ENCODE results near the gene GRK4. TPM values are rescaled to one million over a fixed set of nuclear protein-coding genes. Genes with fewer than 3 reads are reported as not detected.
"Not testable (repeated sequence)": the region's sequence is repeated elsewhere in the genome, so short reads cannot be mapped to it uniquely, and the experiment has no call there.

Gene GRK4
- total RNA-seq, 4 donors from 2014 or later, result 1.0 to 9.4 (median 6.0) TPM; not detected in 1

- Histone ChIP-seq H3K27ac (no peak overlapping the region), H3K4me1 (no peaks in the 10 kb centered on the region), H3K27me3 (no peaks in the 10 kb centered on the region), H3K36me3 (no peaks in the 10 kb centered on the region), H3K9me3 (no peaks in the 10 kb centered on the region), H3K4me3 (no peak overlapping the region)
- TF ChIP-seq POLR2A (IDR thresholded peaks at IDR 0.05) (no peak), CTCF (IDR thresholded peaks at IDR 0.05) (no peak)
- intact Hi-C loops (cut with DNase I; ENCODE audit: low total_unique reads), result loop anchor here (5.0 kb wide), 1 partner anchor 528 kb away; the partner anchor contains the start of genes CFAP99 and ZFYVE28
- DNase-seq, result no peak
These were observed 18.5 kb upstream of the GRK4 start for GRCh38 chr4:2944586-2945526.

- H3K27ac ChIP-seq; intact Hi-C loops (cut with DNase I; ENCODE audit: low total_unique reads); DNase-seq; H3K4me1 ChIP-seq; H3K36me3 ChIP-seq; H3K27me3 ChIP-seq; H3K9me3 ChIP-seq; H3K4me3 ChIP-seq: not testable (repeated sequence)
These were observed 17.5 kb upstream of the GRK4 start for GRCh38 chr4:2945619-2946604.

DNA sequence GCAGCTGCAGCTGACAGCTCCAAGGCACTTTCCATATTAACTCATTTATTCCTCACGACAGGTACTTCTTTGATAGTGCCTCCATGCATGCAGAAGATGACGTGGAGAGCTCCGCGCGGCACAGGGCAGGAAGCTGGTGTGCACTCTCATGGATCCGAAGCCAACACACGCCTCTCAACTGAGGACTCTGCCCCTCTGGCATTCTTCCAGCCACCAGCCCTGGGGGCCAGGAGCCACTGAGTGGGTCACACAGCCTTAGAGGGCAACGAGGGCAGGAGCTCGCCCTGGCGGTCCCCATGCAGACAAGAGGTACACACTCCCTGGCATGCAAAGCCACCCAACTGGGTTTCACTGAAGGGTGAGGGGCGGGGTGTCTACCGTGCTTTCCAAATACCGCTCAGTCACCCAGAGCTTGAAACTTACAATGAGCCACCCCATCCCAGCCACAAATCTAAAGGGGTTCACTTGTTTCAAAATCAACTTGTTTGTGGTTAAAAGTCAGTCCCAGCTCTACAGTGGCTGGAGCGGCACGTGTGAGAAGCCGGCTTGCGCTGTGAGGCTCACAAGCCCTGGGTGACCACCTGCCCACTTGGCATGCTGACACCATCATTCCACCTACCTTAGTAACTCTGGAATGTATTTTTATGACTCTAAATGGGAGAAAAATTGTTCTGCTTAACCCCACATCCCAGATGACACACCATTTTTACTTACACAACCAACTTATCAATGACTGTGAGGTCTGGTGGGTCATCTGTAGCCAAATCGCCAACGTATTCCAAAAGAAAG, 16.4 kb upstream of the GRK4 start:
- Histone ChIP-seq H3K4me3 (no peak overlapping the region), H3K27me3 (no peaks in the 10 kb centered on the region), H3K4me1 (no peaks in the 10 kb centered on the region), H3K27ac (no peak overlapping the region), H3K36me3 (no peaks in the 10 kb centered on the region), H3K9me3 (no peaks in the 10 kb centered on the region)
- intact Hi-C loops (cut with DNase I; ENCODE audit: low total_unique reads), result no loop called here
- TF ChIP-seq POLR2A (IDR thresholded peaks at IDR 0.05) (no peak), CTCF (IDR thresholded peaks at IDR 0.05) (no peak)
- no peak for DNase-seq

- Histone ChIP-seq H3K4me3 (no peak overlapping the region), H3K36me3 (no peaks in the 10 kb centered on the region), H3K27me3 (no peaks in the 10 kb centered on the region), H3K27ac (no peak overlapping the region), H3K4me1 (no peaks in the 10 kb centered on the region), H3K9me3 (no peaks in the 10 kb centered on the region)
- intact Hi-C loops (cut with DNase I; ENCODE audit: low total_unique reads), result no loop called here
- TF ChIP-seq POLR2A (IDR thresholded peaks at IDR 0.05) (no peak), CTCF (IDR thresholded peaks at IDR 0.05) (no peak)
- no peak for DNase-seq
These were observed 15.4 kb upstream of the GRK4 start for GRCh38 chr4:2947926-2948325.
